Suppressor macrophage treated with lipopolysaccharide for 1 hour (primary cell): ENCODE data around the gene CSF1R.

Experiments used
- DNase-seq, 3 donors: peaks; one replicate each; pipeline ENCODE4 v3.0.0-alpha.2; 2020 to 2022

The CSF1R gene

GRCh38 chr5:150022158-150022531, 64.2 kb downstream of the CSF1R start:
- peak in 1 of 3 donors; percentile 11 for DNase-seq

GRCh38 chr5:150021491-150022157, 64.7 kb downstream of the CSF1R start:
- no peak for DNase-seq

- no peak for DNase-seq
Observed at GRCh38 chr5:150020249-150020648, 66.1 kb downstream of the CSF1R start.

- peak; percentile 24 to 67 (median 47) for DNase-seq
Observed at GRCh38 chr5:150017226-150018005, 68.9 kb downstream of the CSF1R start.

- DNase-seq, result no peak
Observed at GRCh38 chr5:150016537-150016936, 69.8 kb downstream of the CSF1R start.

GRCh38 chr5:150015415-150015814, 70.9 kb downstream of the CSF1R start:
- no peak for DNase-seq

GRCh38 chr5:150014456-150014855, 71.9 kb downstream of the CSF1R start:
- DNase-seq, result no peak

GRCh38 chr5:150013931-150014330, 72.4 kb downstream of the CSF1R start:
- DNase-seq, result no peak

- DNase-seq, result peak; percentile 67 to 76 (median 74)
Observed at GRCh38 chr5:150009671-150010387, 76.5 kb downstream of the CSF1R start.

- no peak for DNase-seq
Observed at GRCh38 chr5:150007050-150007449, 79.3 kb downstream of the CSF1R start.

- no peak for DNase-seq
Observed at GRCh38 chr5:150006318-150006717, 80.0 kb downstream of the CSF1R start.
